Neuron (in vitro differentiated cells): ENCODE results near the gene FAM184B.

Experiments
- H2AFZ ChIP-seq: one replicate; pipeline ENCODE4 v1.6.1; 2013; ENCODE audit warnings: low read depth, mild to moderate bottlenecking, inconsistent platforms, low read length, moderate library complexity
- H3K27me3 ChIP-seq: one replicate; pipeline ENCODE4 v1.6.1; 2013; ENCODE audit warnings: low read length; ENCODE audit not compliant: insufficient read depth
- H3K36me3 ChIP-seq: one replicate; pipeline ENCODE4 v1.6.1; 2013; ENCODE audit warnings: low read length; ENCODE audit not compliant: insufficient read depth
- H3K4me1 ChIP-seq: one replicate; pipeline ENCODE4 v1.6.1; 2013; ENCODE audit warnings: low read length; ENCODE audit not compliant: insufficient read depth
- H3K4me3 ChIP-seq: 2 replicates; pipeline ENCODE4 v1.5.1; 2013; ENCODE audit warnings: mild to moderate bottlenecking, low read length, moderate library complexity
- H3K9me3 ChIP-seq: one replicate; pipeline ENCODE4 v1.6.1; 2013; ENCODE audit warnings: low read length

FAM184B gene

GRCh38 chr4:17766826-17767458 lies 14.5 kb downstream of the FAM184B start:
- no peaks in the 10 kb centered on the region for H3K9me3 ChIP-seq
- H3K4me3 ChIP-seq = no peak overlapping the region
- no peaks in the 10 kb centered on the region for H3K27me3 ChIP-seq
- H3K36me3 ChIP-seq = no peaks in the 10 kb centered on the region
- H3K4me1 ChIP-seq = no peaks in the 10 kb centered on the region
- no peak overlapping the region for H2AFZ ChIP-seq

- H2AFZ ChIP-seq = no peak overlapping the region
- no peak overlapping the region for H3K4me3 ChIP-seq
- H3K9me3 ChIP-seq = no peaks in the 10 kb centered on the region
- H3K36me3 ChIP-seq = no peaks in the 10 kb centered on the region
- H3K4me1 ChIP-seq = no peaks in the 10 kb centered on the region
- no peaks in the 10 kb centered on the region for H3K27me3 ChIP-seq
These were observed 15.7 kb downstream of the FAM184B start for GRCh38 chr4:17765514-17766286.

GRCh38 chr4:17763931-17764330 lies 17.5 kb downstream of the FAM184B start:
- Histone ChIP-seq H3K27me3 (no peaks in the 10 kb centered on the region), H3K4me3 (no peak overlapping the region), H3K4me1 (no peaks in the 10 kb centered on the region), H3K36me3 (no peaks in the 10 kb centered on the region), H2AFZ (no peak overlapping the region), H3K9me3 (no peaks in the 10 kb centered on the region)

GRCh38 chr4:17763416-17763815 lies 18.0 kb downstream of the FAM184B start:
- H3K27me3 ChIP-seq = no peaks in the 10 kb centered on the region
- no peak overlapping the region for H3K4me3 ChIP-seq
- H3K9me3 ChIP-seq = no peaks in the 10 kb centered on the region
- no peaks in the 10 kb centered on the region for H3K36me3 ChIP-seq
- H3K4me1 ChIP-seq = no peaks in the 10 kb centered on the region
- H2AFZ ChIP-seq = no peak overlapping the region

- Histone ChIP-seq H3K4me3 (no peak overlapping the region), H3K36me3 (no peaks in the 10 kb centered on the region), H2AFZ (no peak overlapping the region), H3K9me3 (no peaks in the 10 kb centered on the region), H3K4me1 (no peaks in the 10 kb centered on the region), H3K27me3 (peaks cover 3% of the 10 kb centered on the region)
These were observed 18.7 kb downstream of the FAM184B start for GRCh38 chr4:17762726-17763125.

GRCh38 chr4:17761062-17761461 lies 20.4 kb downstream of the FAM184B start:
- H2AFZ ChIP-seq = no peak overlapping the region

GRCh38 chr4:17760626-17761025 lies 20.8 kb downstream of the FAM184B start:
- H3K4me1 ChIP-seq = no peaks in the 10 kb centered on the region
- no peaks in the 10 kb centered on the region for H3K9me3 ChIP-seq
- no peak overlapping the region for H2AFZ ChIP-seq
- H3K27me3 ChIP-seq = peaks cover 6% of the 10 kb centered on the region
- no peaks in the 10 kb centered on the region for H3K36me3 ChIP-seq
- no peak overlapping the region for H3K4me3 ChIP-seq

More at GRCh38 chr4:17761062-17761461, 20.4 kb downstream of the FAM184B start:
- Histone ChIP-seq H3K9me3 (no peaks in the 10 kb centered on the region), H3K4me1 (no peaks in the 10 kb centered on the region), H3K27me3 (peaks cover 3% of the 10 kb centered on the region), H3K36me3 (no peaks in the 10 kb centered on the region), H3K4me3 (no peak overlapping the region)

- Histone ChIP-seq H2AFZ (no peak overlapping the region), H3K27me3 (peaks cover 6% of the 10 kb centered on the region), H3K4me3 (no peak overlapping the region), H3K9me3 (no peaks in the 10 kb centered on the region), H3K4me1 (no peaks in the 10 kb centered on the region), H3K36me3 (no peaks in the 10 kb centered on the region)
These were observed 22.9 kb downstream of the FAM184B start for GRCh38 chr4:17758485-17758884.

GRCh38 chr4:17757621-17758020 lies 23.8 kb downstream of the FAM184B start:
- no peaks in the 10 kb centered on the region for H3K36me3 ChIP-seq
- H3K9me3 ChIP-seq = no peaks in the 10 kb centered on the region
- no peak overlapping the region for H3K4me3 ChIP-seq
- H3K4me1 ChIP-seq = no peaks in the 10 kb centered on the region
- H3K27me3 ChIP-seq = peaks cover 6% of the 10 kb centered on the region
- no peak overlapping the region for H2AFZ ChIP-seq

- Histone ChIP-seq H2AFZ (no peak overlapping the region), H3K4me3 (no peak overlapping the region), H3K9me3 (no peaks in the 10 kb centered on the region), H3K4me1 (no peaks in the 10 kb centered on the region), H3K27me3 (peaks cover 6% of the 10 kb centered on the region), H3K36me3 (no peaks in the 10 kb centered on the region)
These were observed 27.8 kb downstream of the FAM184B start for GRCh38 chr4:17753646-17754045.

GRCh38 chr4:17740702-17741101 lies 40.7 kb downstream of the FAM184B start:
- Histone ChIP-seq H3K27me3 (no peaks in the 10 kb centered on the region), H3K9me3 (no peaks in the 10 kb centered on the region)

GRCh38 chr4:17736484-17736883 lies 44.9 kb downstream of the FAM184B start:
- Histone ChIP-seq H2AFZ (no peak overlapping the region), H3K4me1 (no peaks in the 10 kb centered on the region), H3K27me3 (no peaks in the 10 kb centered on the region), H3K9me3 (no peaks in the 10 kb centered on the region), H3K36me3 (no peaks in the 10 kb centered on the region), H3K4me3 (no peak overlapping the region)

More at GRCh38 chr4:17740702-17741101, 40.7 kb downstream of the FAM184B start:
- H3K36me3 ChIP-seq = no peaks in the 10 kb centered on the region
- H3K4me3 ChIP-seq = no peak overlapping the region
- no peaks in the 10 kb centered on the region for H3K4me1 ChIP-seq
- no peak overlapping the region for H2AFZ ChIP-seq

- H3K9me3 ChIP-seq = peaks cover 4% of the 10 kb centered on the region
- no peak overlapping the region for H2AFZ ChIP-seq
- H3K4me1 ChIP-seq = peaks cover 5% of the 10 kb centered on the region
- no peaks in the 10 kb centered on the region for H3K27me3 ChIP-seq
- H3K36me3 ChIP-seq = no peaks in the 10 kb centered on the region
- no peak overlapping the region for H3K4me3 ChIP-seq
These were observed 54.5 kb downstream of the FAM184B start for GRCh38 chr4:17726911-17727310.
